K562 (cell line): Measurements from ENCODE around the gene CSTPP1. TPM values are rescaled to one million over a fixed set of nuclear protein-coding genes. Genes with fewer than 3 reads are reported as not detected.
A peak's percentile ranks its signal among the peaks of the same experiment; 100 is the strongest.

Experiments used
- ATF7 ChIP-seq: fragments of 450-650 bp; IDR thresholded peaks from 2 replicates; pipeline ENCODE4 v1.7.1; 2014; ENCODE audit warnings: mild to moderate bottlenecking, moderate library complexity
- CTBP1 ChIP-seq: fragments of 450-650 bp; IDR thresholded peaks from 2 replicates; pipeline ENCODE4 v1.6.1; 2016; ENCODE audit warnings: borderline replicate concordance
- CXXC5 ChIP-seq: fragments of 250-450 bp; sonication (Bioruptor Pico); IDR thresholded peaks from 2 replicates; pipeline ENCODE4 v1.8.0; 2022; ENCODE audit warnings: inconsistent platforms, mild to moderate bottlenecking, moderate library complexity
- ELF1 ChIP-seq: fragments of 200-800 bp; sonication (Bioruptor generic); IDR thresholded peaks from 2 replicates; pipeline ENCODE4 v1.6.1; 2016; ENCODE audit warnings: missing genetic modification characterization, missing compliant biosample characterization
- ETV6 ChIP-seq, 3 experiments: fragments of 150-350 bp in 1 of 3; sonication (generic) in 1 of 3; formaldehyde crosslinking in 1 of 3; IDR thresholded peaks; 2 replicates each; pipeline versions ENCODE4 v1.6.1 to v1.8.0; 2014 to 2022; ENCODE audit warnings: borderline replicate concordance in 2 of 3, low read depth in 2 of 3, antibody characterized with exemption in 1 of 3, low read length in 1 of 3, mild to moderate bottlenecking in 1 of 3, missing genetic modification reagents in 1 of 3
- FOS ChIP-seq: IDR thresholded peaks from 3 replicates; pipeline ENCODE4 v1.6.1; 2011; ENCODE audit not compliant: insufficient read length; ENCODE audit errors: extremely low read depth
- FOSL1 ChIP-seq: fragments of 200-800 bp; sonication (Bioruptor generic); conservative IDR thresholded peaks from 2 replicates; pipeline ENCODE4 v1.6.1; 2016; ENCODE audit warnings: missing genetic modification characterization, missing compliant biosample characterization
- FOXA3 ChIP-seq, 2 experiments: fragments of 450-650 bp in 1 of 2; sonication (generic) in 1 of 2; formaldehyde crosslinking; IDR thresholded peaks in 1 of 2; conservative IDR thresholded peaks in 1 of 2; 2 replicates each; pipeline versions ENCODE4 v1.4.0 to v1.8.0; 2020 to 2022; ENCODE audit warnings: mild to moderate bottlenecking in 2 of 2, missing genetic modification reagents in 1 of 2
- GTF2F1 ChIP-seq: IDR thresholded peaks from 2 replicates; pipeline ENCODE4 v1.6.1; 2011; ENCODE audit warnings: low read depth, low read length, improper control_type of control experiment
- HNRNPH1 ChIP-seq: fragments of 200-400 bp; formaldehyde crosslinking; optimal IDR thresholded peaks from 2 replicates; pipeline ENCODE3; 2017; ENCODE audit warnings: low read depth, mild to moderate bottlenecking, low read length, moderate library complexity
- ID3 ChIP-seq, 2 experiments: fragments of 250-450 bp in 1 of 2; fragments of 450-650 bp in 1 of 2; sonication (Bioruptor Pico) in 1 of 2; IDR thresholded peaks; 2 replicates each; pipeline versions ENCODE4 v1.6.1 to v1.8.0; 2016 to 2021; ENCODE audit warnings: mild to moderate bottlenecking in 2 of 2, moderate library complexity in 2 of 2, missing compliant biosample characterization in 1 of 2, missing genetic modification characterization in 1 of 2
- IFI16 ChIP-seq: fragments of 250-450 bp; sonication (Bioruptor Pico); IDR thresholded peaks from 2 replicates; pipeline ENCODE4 v2.1.2; 2022; ENCODE audit warnings: mild to moderate bottlenecking, inconsistent platforms
- MED1 ChIP-seq: sonication (generic); formaldehyde crosslinking; IDR thresholded peaks from 2 replicates; pipeline ENCODE4 v1.8.1; 2023; ENCODE audit warnings: missing genetic modification reagents, borderline replicate concordance
- NCOA6 ChIP-seq: fragments of 450-650 bp; IDR thresholded peaks from 2 replicates; pipeline ENCODE4 v1.6.1; 2017; ENCODE audit warnings: mild to moderate bottlenecking
- NFE2 ChIP-seq: IDR thresholded peaks from 2 replicates; pipeline ENCODE4 v1.6.1; 2014; ENCODE audit warnings: antibody characterized with exemption, low read depth
- PHF21A ChIP-seq: fragments of 450-650 bp; IDR thresholded peaks from 2 replicates; pipeline ENCODE4 v1.6.1; 2017; ENCODE audit warnings: low read depth, borderline replicate concordance
- POLR2A ChIP-seq: fragments of 450-650 bp; conservative IDR thresholded peaks from 2 replicates; pipeline ENCODE4 v1.6.1; 2016
- SETDB1 ChIP-seq: IDR thresholded peaks from one replicate; pipeline ENCODE4 v1.6.1; 2012; ENCODE audit warnings: low read length, control low read depth, inconsistent platforms
- SMAD4 ChIP-seq: fragments of 250-450 bp; sonication (Bioruptor Pico); conservative IDR thresholded peaks from 2 replicates; pipeline ENCODE4 v1.8.0; 2021; ENCODE audit warnings: inconsistent platforms, mild to moderate bottlenecking, moderate library complexity
- SOX6 ChIP-seq: fragments of 450-650 bp; IDR thresholded peaks from 2 replicates; pipeline ENCODE4 v1.6.1; 2014; ENCODE audit warnings: mild to moderate bottlenecking
- STAT5B ChIP-seq: fragments of 250-450 bp; sonication (Bioruptor Pico); IDR thresholded peaks from 2 replicates; pipeline ENCODE4 v1.8.0; 2021; ENCODE audit warnings: mild to moderate bottlenecking, inconsistent platforms
- TRIM25 ChIP-seq: fragments of 450-650 bp; IDR thresholded peaks from 2 replicates; pipeline ENCODE4 v1.7.0; 2016; ENCODE audit warnings: borderline replicate concordance
- TRIM28 ChIP-seq: fragments of 450-650 bp; IDR thresholded peaks from 2 replicates; pipeline ENCODE4 v1.6.1; 2017
- ZC3H11A ChIP-seq: IDR thresholded peaks from 2 replicates; pipeline ENCODE4 v1.6.1; 2012; ENCODE audit warnings: low read depth, low read length, improper control_type of control experiment
- polyA plus RNA-seq, 8 experiments: library from polyadenylated mRNA; depleted of rRNA in 4 of 8; stranded (reverse) in 5 of 8; unstranded in 3 of 8; fragments of >200 nt; fragmentation: Nextera tagmentation in 2 of 8; fragmentation: Illumina TruSeq in 1 of 8; extraction: Ambion mirVana in 2 of 8; extraction: Trizol in 1 of 8; gene quantifications; 2 replicates each; pipeline versions ENCODE4 v1.2.1 to v1.2.3, GENCODE V29; 2011 to 2014; ENCODE audit warnings: inconsistent platforms in 1 of 8, missing spikeins in 1 of 8
- total RNA-seq, 7 experiments: library from RNA; depleted of rRNA in 6 of 7; stranded (reverse); fragments of >200 nt in 6 of 7; fragmentation: Illumina TruSeq in 2 of 7; extraction: Trizol in 2 of 7; gene quantifications; 2 replicates each; pipeline versions ENCODE4 v1.2.1 to v1.2.3, GENCODE V29; 2011 to 2021; ENCODE audit warnings: low replicate concordance in 1 of 7
- TF ChIP-seq, protein P1 (sequence below): fragments of 450-650 bp; formaldehyde crosslinking; IDR thresholded peaks from 2 replicates; pipeline ENCODE4 v1.4.0; 2022; ENCODE audit warnings: missing genetic modification characterization

CSTPP1 gene
- total and polyA plus RNA-seq, 9 of the 15 experiments (the other 6 are each of a cell fraction or from before 2014, with no cell fraction given): 6.5 to 17.8 (median 9.2) TPM

GRCh38 chr11:46918083-46918787 is 18.3 kb upstream of the CSTPP1 start, which contains the start of gene LRP4 (continued):
- TF ChIP-seq ID3 (CRISPR knock-in tag; IDR thresholded peaks at IDR 0.05) (no peak), ID3 (tag; IDR thresholded peaks at IDR 0.05) (no peak), ELF1 (tag) (no peak), ATF7 (no peak), POLR2A (no peak), IFI16 (no peak), SOX6 (no peak), ETV6 (IDR thresholded peaks at IDR 0.05; ENCODE audit: borderline replicate concordance in 1 of 2, low read depth in 2 of 2, low read length in 1 of 2) (no peak), ETV6 (CRISPR knock-in tag; IDR thresholded peaks at IDR 0.05; ENCODE audit: borderline replicate concordance) (no peak), SMAD4 (CRISPR knock-in tag) (no peak), TRIM28 (no peak), FOXA3 (CRISPR knock-in tag; conservative IDR thresholded peaks at IDR 0.05 in 1 of 2, IDR thresholded peaks at IDR 0.05 in 1 of 2) (no peak), NCOA6 (no peak), NFE2 (no peak), FOSL1 (tag) (no peak), MED1 (CRISPR knock-in tag) (no peak), SETDB1 (no peak), CTBP1 (peak; percentile 15; the same call in 1 of the 2 replicates), CXXC5 (CRISPR knock-in tag) (0 out of 2 replicates have a peak, but pooled peaks have one; percentile 50), HNRNPH1 (no peak), STAT5B (CRISPR knock-in tag) (no peak), ZC3H11A (no peak), GTF2F1 (no peak), PHF21A (no peak), TRIM25 (no peak), FOS (no peak)
- TF ChIP-seq, protein P1, sequence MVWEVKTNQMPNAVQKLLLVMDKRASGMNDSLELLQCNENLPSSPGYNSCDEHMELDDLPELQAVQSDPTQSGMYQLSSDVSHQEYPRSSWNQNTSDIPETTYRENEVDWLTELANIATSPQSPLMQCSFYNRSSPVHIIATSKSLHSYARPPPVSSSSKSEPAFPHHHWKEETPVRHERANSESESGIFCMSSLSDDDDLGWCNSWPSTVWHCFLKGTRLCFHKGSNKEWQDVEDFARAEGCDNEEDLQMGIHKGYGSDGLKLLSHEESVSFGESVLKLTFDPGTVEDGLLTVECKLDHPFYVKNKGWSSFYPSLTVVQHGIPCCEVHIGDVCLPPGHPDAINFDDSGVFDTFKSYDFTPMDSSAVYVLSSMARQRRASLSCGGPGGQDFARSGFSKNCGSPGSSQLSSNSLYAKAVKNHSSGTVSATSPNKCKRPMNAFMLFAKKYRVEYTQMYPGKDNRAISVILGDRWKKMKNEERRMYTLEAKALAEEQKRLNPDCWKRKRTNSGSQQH (CRISPR knock-in tag): no peak
